ENCODE measurements around the gene GNG11. TPM values are rescaled to one million over a fixed set of nuclear protein-coding genes. Genes with fewer than 3 reads are reported as not detected.

The GNG11 gene
- total and polyA plus RNA-seq, 2 experiments from 2014 or later: 1.6 to 6.3 TPM

GRCh38 chr7:93882468-93882867, 39.1 kb upstream of the GNG11 start (continued):
- TF ChIP-seq ZNF462 (CRISPR knock-in tag; IDR thresholded peaks at IDR 0.05) (no peak), CTCF (conservative IDR thresholded peaks at IDR 0.05; ENCODE audit: low read depth in 2 of 2) (no peak), EZH2 (IDR thresholded peaks at IDR 0.05; ENCODE audit: low read depth, unreplicated experiment) (no peak), POLR2AphosphoS5 (IDR thresholded peaks at IDR 0.05; ENCODE audit: low read depth) (no peak)

GRCh38 chr7:93883078-93883916, 38.2 kb upstream of the GNG11 start:
- Histone ChIP-seq H3K4me2 (no peak overlapping the region), H3K79me2 (replicated peaks; ENCODE audit: insufficient read depth) (no peaks in the 10 kb centered on the region), H3K27ac (ENCODE audit: low read depth) (no peak overlapping the region), H4K20me1 (replicated peaks; ENCODE audit: insufficient read depth) (no peaks in the 10 kb centered on the region), H3K36me3 (ENCODE audit: insufficient read depth) (no peaks in the 10 kb centered on the region; the same call in 1 of the 2 replicates), H3F3A (replicated peaks; ENCODE audit: low read depth) (no peaks in the 10 kb centered on the region), H3K27me3 (ENCODE audit: insufficient read depth) (0 out of 2 replicates have a peak, but pooled peaks cover 4% of the 10 kb centered on the region), H3K9me2 (ENCODE audit: insufficient read depth) (no peaks in the 10 kb centered on the region), H3K4me3 (no peak overlapping the region), H3K4me1 (ENCODE audit: insufficient read depth) (no peaks in the 10 kb centered on the region), H2AFZ (no peak overlapping the region)
- TF ChIP-seq CTCF (conservative IDR thresholded peaks at IDR 0.05; ENCODE audit: low read depth in 2 of 2): peak in 1 of 2 experiments; percentile 52; a peak in 2 of 4 replicates
- no peak for TF ChIP-seq ZNF114 (CRISPR knock-in tag; IDR thresholded peaks at IDR 0.05)
- no peaks in the 10 kb centered on the region for H3K27me3 Mint-ChIP-seq (ENCODE audit: insufficient read depth, low read depth, poor library complexity)
- DNase-seq (ENCODE audit: low spot score) (no peak), ATAC-seq (no peak)
- H3K4me3 Mint-ChIP-seq: no peak overlapping the region
- H3K27ac Mint-ChIP-seq: no peak overlapping the region
- H3K36me3 Mint-ChIP-seq (ENCODE audit: low read depth): peaks cover 6% of the 10 kb centered on the region; the same call in 1 of the 3 replicates
- no peaks in the 10 kb centered on the region for H3K4me1 Mint-ChIP-seq
- H3K9me3 Mint-ChIP-seq: peaks cover 10% of the 10 kb centered on the region; the same call in 1 of the 3 replicates

Data from GM23338 (cell line).